GM18508 (cell line): Measurements from ENCODE around the gene BICC1.

Experiments used
- ATAC-seq: cut with Tn5 transposase; IDR thresholded peaks from one replicate; pipeline ENCODE4 v1.9.1; 2021; ENCODE audit warnings: moderate number of reproducible peaks; ENCODE audit not compliant: insufficient read depth, unreplicated experiment

BICC1 gene

GRCh38 chr10:58512491-58513187 is at the start of gene BICC1:
TSS of gene BICC1 (plus strand) at chr10:58512872. CDS start at chr10:58513144, 272 bp downstream.
- no peak for ATAC-seq

- no peak for ATAC-seq
Observed at GRCh38 chr10:58464956-58465355, 47.7 kb upstream of the BICC1 start.

- no peak for ATAC-seq
Observed at GRCh38 chr10:58465629-58466028, 47.0 kb upstream of the BICC1 start.

- ATAC-seq: no peak
Observed at GRCh38 chr10:58467931-58468635, 44.6 kb upstream of the BICC1 start.

- ATAC-seq: no peak
Observed at GRCh38 chr10:58473976-58474375, 38.7 kb upstream of the BICC1 start.

GRCh38 chr10:58475322-58476277 is 37.1 kb upstream of the BICC1 start:
- ATAC-seq: no peak

- ATAC-seq: no peak
Observed at GRCh38 chr10:58477122-58477521, 35.5 kb upstream of the BICC1 start.

- ATAC-seq: no peak
Observed at GRCh38 chr10:58477902-58478301, 34.8 kb upstream of the BICC1 start.

- ATAC-seq: no peak
Observed at GRCh38 chr10:58479045-58479444, 33.6 kb upstream of the BICC1 start.

- no peak for ATAC-seq
Observed at GRCh38 chr10:58480321-58480720, 32.4 kb upstream of the BICC1 start.

- no peak for ATAC-seq
Observed at GRCh38 chr10:58481569-58482109, 31.0 kb upstream of the BICC1 start.

GRCh38 chr10:58486821-58487220 is 25.9 kb upstream of the BICC1 start:
- no peak for ATAC-seq

- no peak for ATAC-seq
Observed at GRCh38 chr10:58488921-58489320, 23.8 kb upstream of the BICC1 start.

GRCh38 chr10:58502956-58503355 is 9.7 kb upstream of the BICC1 start:
- no peak for ATAC-seq

GRCh38 chr10:58508316-58508715 is 4.4 kb upstream of the BICC1 start:
- ATAC-seq: no peak

GRCh38 chr10:58511765-58512490 is 744 bp upstream of the BICC1 start:
- no peak for ATAC-seq

- ATAC-seq: no peak
Observed at GRCh38 chr10:58513188-58514110, 777 bp downstream of the BICC1 start.

- no peak for ATAC-seq
Observed at GRCh38 chr10:58514111-58514770, 1.6 kb downstream of the BICC1 start.
